Measurements from ENCODE around the gene PLEKHA8. TPM values are rescaled to one million over a fixed set of nuclear protein-coding genes. Genes with fewer than 3 reads are reported as not detected.
A peak's percentile ranks its signal among the peaks of the same experiment; 100 is the strongest.

The PLEKHA8 gene
- total RNA-seq, 1 experiment from 2014 or later: 38.1 TPM

- H3K27me3 Mint-ChIP-seq (ENCODE audit: low read depth): 0 out of 2 replicates have a peak, but pooled peaks cover 2% of the 10 kb centered on the region
- ATAC-seq (no peak), DNase-seq (ENCODE audit: low spot score) (no peak)
- peaks cover 20% of the 10 kb centered on the region for H3K36me3 Mint-ChIP-seq
- H3K9me3 Mint-ChIP-seq: peaks cover 44% of the 10 kb centered on the region
- TF ChIP-seq ZNF121 (CRISPR knock-in tag; IDR thresholded peaks at IDR 0.05) (no peak), CREB1 (CRISPR knock-in tag; IDR thresholded peaks at IDR 0.05) (no peak), MAX (CRISPR knock-in tag; IDR thresholded peaks at IDR 0.05) (no peak), NR1H2 (CRISPR knock-in tag; IDR thresholded peaks at IDR 0.05) (no peak), AR (CRISPR knock-in tag; IDR thresholded peaks at IDR 0.05) (no peak), GTF2I (CRISPR knock-in tag; conservative IDR thresholded peaks at IDR 0.05) (no peak), RORB (CRISPR knock-in tag; IDR thresholded peaks at IDR 0.05) (no peak), ZNF423 (CRISPR knock-in tag; IDR thresholded peaks at IDR 0.05) (no peak)
- ChIA-PET CTCF (no interaction called here), POLR2A (no interaction called here)
- peaks cover 18% of the 10 kb centered on the region for H3K4me1 Mint-ChIP-seq
- no peak overlapping the region for H3K27ac Mint-ChIP-seq
- H3K4me3 Mint-ChIP-seq: no peak overlapping the region
These were observed 29.7 kb upstream of the PLEKHA8 start for GRCh38 chr7:29998489-29998888.

GRCh38 chr7:30001998-30002397, 26.2 kb upstream of the PLEKHA8 start:
- H3K27me3 Mint-ChIP-seq (ENCODE audit: low read depth): 0 out of 2 replicates have a peak, but pooled peaks cover 2% of the 10 kb centered on the region
- peaks cover 18% of the 10 kb centered on the region for H3K9me3 Mint-ChIP-seq
- peaks cover 8% of the 10 kb centered on the region for H3K36me3 Mint-ChIP-seq
- peak; percentile 36; the same call in 1 of the 2 replicates for TF ChIP-seq GABPB1 (CRISPR knock-in tag; IDR thresholded peaks at IDR 0.05)
- no peak for TF ChIP-seq NR3C1 (CRISPR knock-in tag; conservative IDR thresholded peaks at IDR 0.05; ENCODE audit: low read depth)
- no peak for TF ChIP-seq PRDM15 (CRISPR knock-in tag; IDR thresholded peaks at IDR 0.05)
- peaks cover 27% of the 10 kb centered on the region for H3K4me1 Mint-ChIP-seq
- POLR2A ChIA-PET: no interaction called here
- H3K27ac Mint-ChIP-seq: no peak overlapping the region
- no peak for DNase-seq (ENCODE audit: low spot score)
- ATAC-seq: no peak
- H3K4me3 Mint-ChIP-seq: no peak overlapping the region
- CTCF ChIA-PET: interaction anchor here (1.0 kb wide), 1 partner anchor 80 kb away, joined by 3 read pairs; no protein-coding TSS in a partner anchor

- ATAC-seq: peak; percentile 77
- DNase-seq (ENCODE audit: low spot score): no peak
- no peak overlapping the region for H3K4me3 Mint-ChIP-seq
- no peak overlapping the region for H3K27ac Mint-ChIP-seq
- peaks cover 27% of the 10 kb centered on the region for H3K4me1 Mint-ChIP-seq
- H3K27me3 Mint-ChIP-seq (ENCODE audit: low read depth): 0 out of 2 replicates have a peak, but pooled peaks cover 2% of the 10 kb centered on the region
- H3K9me3 Mint-ChIP-seq: peaks cover 11% of the 10 kb centered on the region
- ChIA-PET CTCF (interaction anchor here (0.5 to 1.2 kb wide), 5 partner anchors 10 to 565 kb away, joined by 3 to 5 read pairs (median 3); no protein-coding TSS in a partner anchor), POLR2A (no interaction called here)
- H3K36me3 Mint-ChIP-seq: peaks cover 3% of the 10 kb centered on the region
- TF ChIP-seq PRDM15 (CRISPR knock-in tag; IDR thresholded peaks at IDR 0.05) (no peak), ZSCAN18 (CRISPR knock-in tag; IDR thresholded peaks at IDR 0.05) (no peak), KAT7 (CRISPR knock-in tag; IDR thresholded peaks at IDR 0.05; ENCODE audit: borderline replicate concordance) (no peak), SMAD3 (CRISPR knock-in tag; IDR thresholded peaks at IDR 0.05; ENCODE audit: borderline replicate concordance) (no peak), OVOL2 (CRISPR knock-in tag; IDR thresholded peaks at IDR 0.05; ENCODE audit: borderline replicate concordance) (no peak), NR2C2 (CRISPR knock-in tag; IDR thresholded peaks at IDR 0.05) (no peak), ZBTB21 (CRISPR knock-in tag; IDR thresholded peaks at IDR 0.05; ENCODE audit: borderline replicate concordance) (no peak), ZNF121 (CRISPR knock-in tag; IDR thresholded peaks at IDR 0.05) (no peak), NFATC4 (CRISPR knock-in tag; IDR thresholded peaks at IDR 0.05) (no peak)
These were observed 25.1 kb upstream of the PLEKHA8 start for GRCh38 chr7:30003098-30003497.
